HCT116 (cell line): ENCODE data around the gene SEMA4B. TPM values are rescaled to one million over a fixed set of nuclear protein-coding genes. Genes with fewer than 3 reads are reported as not detected.

Source experiments
- ATAC-seq: fragments of 200-7000 bp; cut with Tn5 transposase; 2 replicates; pipeline ENCODE4 v1.9.1; 2020; ENCODE audit warnings: mild to moderate bottlenecking, moderate library complexity
- BruUV-seq: library from RNA; stranded (reverse); fragments of 400-500 nt; replicated peaks from 2 replicates; lab custom pipeline; 2021; lab: Mats Ljungman, UMichigan
- CTCF ChIA-PET: fragments of 300-600 bp; sonication (Branson Sonifier 250); formaldehyde crosslinking; loops from one replicate; lab custom pipeline; 2021; ENCODE audit warnings: antibody characterized with exemption; lab: Charles Lee
- POLR2A ChIA-PET: fragments of 300-600, 350-600 bp; sonication (Branson Sonifier 250); formaldehyde crosslinking; loops from one replicate; lab custom pipeline; 2021; ENCODE audit warnings: antibody characterized with exemption; lab: Charles Lee
- RAD21 ChIA-PET, 2 experiments: fragments of 300-600 bp; sonication (Branson Sonifier 250); formaldehyde crosslinking; loops; one replicate each; lab custom pipeline; 2023; ENCODE audit warnings: low total read pairs in 2 of 2; ENCODE audit not compliant: uncharacterized antibody in 2 of 2, unreplicated experiment in 2 of 2, low non-redundant PET in 1 of 2; lab: Charles Lee
- DNase-seq: peaks from one replicate; pipeline ENCODE4 v3.0.0-alpha.2; 2010; ENCODE audit warnings: low read depth, low spot score
- H2AFZ ChIP-seq: fragments of 200-600 bp; shearing (Covaris generic), sonication (generic); 2 replicates; pipeline ENCODE4 v1.6.1; 2017; ENCODE audit warnings: low read depth, mixed run types, mixed read lengths, antibody characterized with exemption, low read length; ENCODE audit not compliant: poor library complexity, severe bottlenecking
- H3K27ac ChIP-seq: 2 replicates; pipeline ENCODE4 v1.5.1; 2012; ENCODE audit warnings: low read depth, low read length
- H3K27me3 ChIP-seq: fragments of 200-600 bp; sonication (generic); 2 replicates; pipeline ENCODE4 v1.6.1; 2016; ENCODE audit warnings: mixed run types, low read length, mixed read lengths; ENCODE audit not compliant: insufficient read depth
- H3K36me3 ChIP-seq, 2 experiments: fragments of 200-500 bp in 1 of 2; fragments of 200-600 bp in 1 of 2; sonication (Bioruptor generic) in 1 of 2; sonication (generic) in 1 of 2; 2 replicates each; pipeline versions ENCODE4 v1.5.1 to v1.6.1; 2014 to 2016; ENCODE audit warnings: low read length in 2 of 2, inconsistent platforms in 1 of 2, mixed read lengths in 1 of 2, mixed run types in 1 of 2; ENCODE audit not compliant: insufficient read depth in 2 of 2, control insufficient read depth in 1 of 2
- H3K4me1 ChIP-seq, 2 experiments: fragments of 200-600 bp in 1 of 2; sonication (generic) in 1 of 2; 2 replicates each; pipeline versions ENCODE4 v1.5.1 to v1.6.1; 2012 to 2017; ENCODE audit warnings: low read length in 2 of 2, inconsistent platforms in 1 of 2, mild to moderate bottlenecking in 1 of 2, mixed read lengths in 1 of 2, mixed run types in 1 of 2, moderate library complexity in 1 of 2; ENCODE audit not compliant: insufficient read depth in 2 of 2, control insufficient read depth in 1 of 2
- H3K4me2 ChIP-seq: fragments of 200-600 bp; sonication (generic); 2 replicates; pipeline ENCODE4 v1.6.1; 2017; ENCODE audit warnings: mixed run types, low read length, mixed read lengths
- H3K4me3 ChIP-seq, 2 experiments: fragments of 200-600 bp in 1 of 2; sonication (generic) in 1 of 2; replicated peaks in 1 of 2; 2 replicates each; pipeline ENCODE4 v1.5.1; 2011 to 2016; ENCODE audit warnings: low read length in 2 of 2, control low read depth in 1 of 2, low read depth in 1 of 2, mild to moderate bottlenecking in 1 of 2, mixed read lengths in 1 of 2, mixed run types in 1 of 2
- H3K79me2 ChIP-seq: fragments of 200-600 bp; sonication (generic); 2 replicates; pipeline ENCODE4 v1.6.1; 2017; ENCODE audit warnings: mild to moderate bottlenecking, mixed run types, low read length, moderate library complexity, mixed read lengths; ENCODE audit not compliant: insufficient read depth
- H3K9ac ChIP-seq: fragments of 200-600 bp; sonication (generic); 2 replicates; pipeline ENCODE4 v1.6.1; 2016; ENCODE audit warnings: low read length, mixed read lengths
- H3K9me2 ChIP-seq: fragments of 200-600 bp; sonication (generic), shearing (Covaris generic); 2 replicates; pipeline ENCODE4 v1.6.1; 2017; ENCODE audit warnings: mixed run types, mild to moderate bottlenecking, moderate library complexity; ENCODE audit not compliant: insufficient read depth
- H3K9me3 ChIP-seq, 2 experiments: fragments of 200-500 bp in 1 of 2; fragments of 200-600 bp in 1 of 2; sonication (Bioruptor generic) in 1 of 2; sonication (generic) in 1 of 2; 2 replicates each; pipeline ENCODE4 v1.6.1; 2014 to 2017; ENCODE audit warnings: low read length in 2 of 2, mixed read lengths in 2 of 2, inconsistent platforms in 1 of 2, low read depth in 1 of 2, mild to moderate bottlenecking in 1 of 2, mixed run types in 1 of 2, moderate library complexity in 1 of 2; ENCODE audit not compliant: control insufficient read depth in 1 of 2, insufficient read depth in 1 of 2
- H4K20me1 ChIP-seq: fragments of 200-600 bp; sonication (generic), shearing (Covaris generic); 2 replicates; pipeline ENCODE4 v1.6.1; 2017; ENCODE audit warnings: mixed run types, mild to moderate bottlenecking, moderate library complexity; ENCODE audit not compliant: insufficient read depth
- EZH2phosphoT487 ChIP-seq: fragments of 200-600 bp; IDR thresholded peaks from 2 replicates; pipeline ENCODE4 v1.6.1; 2018; ENCODE audit warnings: antibody characterized with exemption, borderline replicate concordance
- FOSL1 ChIP-seq: IDR thresholded peaks from 2 replicates; pipeline ENCODE4 v1.6.1; 2012; ENCODE audit warnings: low read depth
- JUND ChIP-seq: IDR thresholded peaks from 2 replicates; pipeline ENCODE4 v1.6.1; 2012
- POLR2AphosphoS5 ChIP-seq: IDR thresholded peaks from 2 replicates; pipeline ENCODE4 v1.6.1; 2011; ENCODE audit warnings: mild to moderate bottlenecking, low read depth, low read length, moderate library complexity
- SP1 ChIP-seq: IDR thresholded peaks from 2 replicates; pipeline ENCODE4 v1.6.1; 2012; ENCODE audit warnings: low read depth
- TCF7L2 ChIP-seq: IDR thresholded peaks from 2 replicates; pipeline ENCODE4 v1.7.0; 2011; ENCODE audit warnings: borderline replicate concordance, inconsistent platforms; ENCODE audit not compliant: insufficient read depth, insufficient read length; ENCODE audit errors: extremely low read depth
- ZFX ChIP-seq: fragments of 450-650 bp; IDR thresholded peaks from 2 replicates; pipeline ENCODE4 v1.6.1; 2017
- ZNF274 ChIP-seq: fragments of 200-500 bp; sonication (Bioruptor generic); IDR thresholded peaks from 2 replicates; pipeline ENCODE4 v1.6.1; 2014; ENCODE audit warnings: mild to moderate bottlenecking, low read depth, low read length, inconsistent platforms
- intact Hi-C: fragments of 100-400 bp; cut with micrococcal nuclease; formaldehyde crosslinking; loops from 2 replicates; pipeline ENCODE4 v1.10.0; 2022
- total RNA-seq: library from RNA; stranded (reverse); gene quantifications from one replicate; pipeline ENCODE4 v1.2.1, GENCODE V29; 2021; ENCODE audit not compliant: unreplicated experiment
- TF ChIP-seq, protein P1 (sequence below): IDR thresholded peaks from 2 replicates; pipeline ENCODE4 v1.6.1; 2012

Gene SEMA4B
- total RNA-seq, 1 experiment from 2014 or later: 98.6 TPM

DNA sequence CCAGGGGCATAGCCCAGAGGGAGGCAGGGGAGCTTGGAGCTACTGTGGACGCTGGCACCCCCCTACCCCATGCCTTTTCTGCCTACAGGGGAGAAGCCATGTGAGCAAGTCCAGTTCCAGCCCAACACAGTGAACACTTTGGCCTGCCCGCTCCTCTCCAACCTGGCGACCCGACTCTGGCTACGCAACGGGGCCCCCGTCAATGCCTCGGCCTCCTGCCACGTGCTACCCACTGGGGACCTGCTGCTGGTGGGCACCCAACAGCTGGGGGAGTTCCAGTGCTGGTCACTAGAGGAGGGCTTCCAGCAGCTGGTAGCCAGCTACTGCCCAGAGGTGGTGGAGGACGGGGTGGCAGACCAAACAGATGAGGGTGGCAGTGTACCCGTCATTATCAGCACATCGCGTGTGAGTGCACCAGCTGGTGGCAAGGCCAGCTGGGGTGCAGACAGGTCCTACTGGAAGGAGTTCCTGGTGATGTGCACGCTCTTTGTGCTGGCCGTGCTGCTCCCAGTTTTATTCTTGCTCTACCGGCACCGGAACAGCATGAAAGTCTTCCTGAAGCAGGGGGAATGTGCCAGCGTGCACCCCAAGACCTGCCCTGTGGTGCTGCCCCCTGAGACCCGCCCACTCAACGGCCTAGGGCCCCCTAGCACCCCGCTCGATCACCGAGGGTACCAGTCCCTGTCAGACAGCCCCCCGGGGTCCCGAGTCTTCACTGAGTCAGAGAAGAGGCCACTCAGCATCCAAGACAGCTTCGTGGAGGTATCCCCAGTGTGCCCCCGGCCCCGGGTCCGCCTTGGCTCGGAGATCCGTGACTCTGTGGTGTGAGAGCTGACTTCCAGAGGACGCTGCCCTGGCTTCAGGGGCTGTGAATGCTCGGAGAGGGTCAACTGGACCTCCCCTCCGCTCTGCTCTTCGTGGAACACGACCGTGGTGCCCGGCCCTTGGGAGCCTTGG is 27.0 kb downstream of the SEMA4B start:
- H3K9ac ChIP-seq: no peak overlapping the region
- BruUV-seq: no TSS peak
- intact Hi-C loops: no loop called here
- H3K4me2 ChIP-seq: no peak overlapping the region
- no peak for ATAC-seq
- no peaks in the 10 kb centered on the region for H4K20me1 ChIP-seq
- TF ChIP-seq POLR2AphosphoS5 (no peak), JUND (no peak), EZH2phosphoT487 (no peak)
- TF ChIP-seq, protein P1, sequence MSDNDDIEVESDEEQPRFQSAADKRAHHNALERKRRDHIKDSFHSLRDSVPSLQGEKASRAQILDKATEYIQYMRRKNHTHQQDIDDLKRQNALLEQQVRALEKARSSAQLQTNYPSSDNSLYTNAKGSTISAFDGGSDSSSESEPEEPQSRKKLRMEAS: no peak
- TF ChIP-seq, all 23 proteins: peak for 0
- Histone ChIP-seq H3K27me3 (no peaks in the 10 kb centered on the region), H3K9me3 (no peaks in the 10 kb centered on the region), H3K27ac (no peak overlapping the region), H3K79me2 (peaks cover 10% of the 10 kb centered on the region), H3K4me3 (no peak overlapping the region), H3K4me1 (peaks cover 4 to 15% of the 10 kb centered on the region in 2 experiments; a peak in 3 of 4 replicates), H3K36me3 (peaks cover 43 to 63% of the 10 kb centered on the region in 2 experiments), H2AFZ (no peak overlapping the region), H3K9me2 (no peaks in the 10 kb centered on the region)
- RAD21 ChIA-PET: no interaction called here
- CTCF ChIA-PET: interaction anchor here (1.5 kb wide), 1 partner anchor 705 kb away, joined by 3 read pairs; no protein-coding TSS in a partner anchor
- POLR2A ChIA-PET: no interaction called here
- DNase-seq: no peak

DNA sequence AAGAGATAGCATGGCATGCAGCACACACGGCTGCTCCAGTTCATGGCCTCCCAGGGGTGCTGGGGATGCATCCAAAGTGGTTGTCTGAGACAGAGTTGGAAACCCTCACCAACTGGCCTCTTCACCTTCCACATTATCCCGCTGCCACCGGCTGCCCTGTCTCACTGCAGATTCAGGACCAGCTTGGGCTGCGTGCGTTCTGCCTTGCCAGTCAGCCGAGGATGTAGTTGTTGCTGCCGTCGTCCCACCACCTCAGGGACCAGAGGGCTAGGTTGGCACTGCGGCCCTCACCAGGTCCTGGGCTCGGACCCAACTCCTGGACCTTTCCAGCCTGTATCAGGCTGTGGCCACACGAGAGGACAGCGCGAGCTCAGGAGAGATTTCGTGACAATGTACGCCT is 27.8 kb downstream of the SEMA4B start:
- no peak overlapping the region for H3K27ac ChIP-seq
- no peak overlapping the region for H3K9ac ChIP-seq

More for the DNA sequence above, 27.8 kb downstream of the SEMA4B start:
- TSS peak; percentile 28 for BruUV-seq
- POLR2A ChIA-PET: no interaction called here
- Histone ChIP-seq H2AFZ (no peak overlapping the region), H4K20me1 (no peaks in the 10 kb centered on the region), H3K36me3 (peaks cover 37 to 54% of the 10 kb centered on the region in 2 experiments), H3K4me2 (no peak overlapping the region)
- CTCF ChIA-PET: no interaction called here
- ATAC-seq: no peak
- TF ChIP-seq POLR2AphosphoS5 (peak; percentile 68), JUND (no peak), SP1 (no peak), FOSL1 (no peak), ZNF274 (no peak), ZFX (no peak), TCF7L2 (no peak)
- TF ChIP-seq, all 23 proteins: peak for 1
- peaks cover 4 to 15% of the 10 kb centered on the region in 2 experiments; a peak in 3 of 4 replicates for H3K4me1 ChIP-seq
- no peak for DNase-seq
- no peaks in the 10 kb centered on the region for H3K9me2 ChIP-seq
- H3K27me3 ChIP-seq: no peaks in the 10 kb centered on the region
- peaks cover 12% of the 10 kb centered on the region for H3K79me2 ChIP-seq
- intact Hi-C loops: no loop called here
- H3K4me3 ChIP-seq: no peak overlapping the region
- RAD21 ChIA-PET: no interaction called here
- H3K9me3 ChIP-seq: no peaks in the 10 kb centered on the region
